DOHH2 (cell line): ENCODE data around the gene CSGALNACT2.

Experiments used
- CTCF ChIP-seq: fragments of 200-600 bp; sonication (generic); IDR thresholded peaks from one replicate; pipeline ENCODE4 v1.5.1; 2014; ENCODE audit warnings: antibody characterized with exemption, mild to moderate bottlenecking, low read depth, low read length; ENCODE audit not compliant: poor library complexity, severe bottlenecking
- EZH2phosphoT487 ChIP-seq: fragments of 200-600 bp; sonication (generic); IDR thresholded peaks from 2 replicates; pipeline ENCODE4 v1.6.1; 2017; ENCODE audit warnings: borderline replicate concordance, mild to moderate bottlenecking, antibody characterized with exemption, low read length, moderate library complexity, mixed read lengths

- TF ChIP-seq CTCF (no peak), EZH2phosphoT487 (no peak)
Measured at GRCh38 chr10:43167498-43167889, 29.2 kb downstream of the CSGALNACT2 start.
